Liver (tissue), 9 donors: ENCODE measurements around the gene MICAL3. TPM values are rescaled to one million over a fixed set of nuclear protein-coding genes. Genes with fewer than 3 reads are reported as not detected.

Source experiments
- DNase-seq: peaks from one replicate; pipeline ENCODE4 v3.0.0-alpha.2; 2017; ENCODE audit warnings: low spot score
- H3K27ac ChIP-seq, 2 donors: one replicate each; pipeline ENCODE4 v1.7.0; 2013; ENCODE audit warnings: inconsistent platforms in 2 of 2, low read length in 2 of 2, control low read depth in 1 of 2, low read depth in 1 of 2, mild to moderate bottlenecking in 1 of 2
- H3K27me3 ChIP-seq, 4 donors: one replicate each; pipeline versions ENCODE4 v1.6.1 to v1.7.0; 2013; ENCODE audit warnings: low read length in 3 of 4, inconsistent platforms in 1 of 4, mild to moderate bottlenecking in 1 of 4, moderate library complexity in 1 of 4; ENCODE audit not compliant: control insufficient read depth in 4 of 4, insufficient read depth in 4 of 4
- H3K36me3 ChIP-seq, 4 donors: one replicate each; pipeline versions ENCODE4 v1.6.1 to v1.7.0; 2013; ENCODE audit warnings: low read length in 3 of 4, mild to moderate bottlenecking in 3 of 4, low read depth in 1 of 4, moderate library complexity in 1 of 4; ENCODE audit not compliant: control insufficient read depth in 4 of 4, insufficient read depth in 3 of 4
- H3K4me1 ChIP-seq, 4 donors: one replicate each; pipeline versions ENCODE4 v1.6.1 to v1.7.0; 2013; ENCODE audit warnings: low read length in 3 of 4, mild to moderate bottlenecking in 3 of 4, moderate library complexity in 1 of 4; ENCODE audit not compliant: control insufficient read depth in 4 of 4, insufficient read depth in 4 of 4
- H3K4me3 ChIP-seq, 3 donors: one replicate each; pipeline versions ENCODE4 v1.6.1 to v1.7.0; 2013; ENCODE audit warnings: low read length in 3 of 3, control low read depth in 1 of 3, low read depth in 1 of 3, mild to moderate bottlenecking in 1 of 3
- H3K9ac ChIP-seq, 2 donors: one replicate each; pipeline ENCODE4 v1.7.0; 2013; ENCODE audit warnings: low read length in 2 of 2, mild to moderate bottlenecking in 2 of 2, moderate library complexity in 2 of 2, control low read depth in 1 of 2, low read depth in 1 of 2
- H3K9me3 ChIP-seq, 4 donors: one replicate each; pipeline versions ENCODE4 v1.6.1 to v1.7.0; 2013; ENCODE audit warnings: low read length in 3 of 4; ENCODE audit not compliant: control insufficient read depth in 4 of 4
- EGR1 ChIP-seq, 2 donors: IDR thresholded peaks; 2 replicates each; pipeline ENCODE4 v1.6.1; 2016 to 2018; ENCODE audit warnings: antibody characterized with exemption in 2 of 2, low read depth in 2 of 2
- FOXA1 ChIP-seq: IDR thresholded peaks from 2 replicates; pipeline ENCODE4 v1.6.1; 2016; ENCODE audit warnings: antibody characterized with exemption
- FOXA2 ChIP-seq: IDR thresholded peaks from 2 replicates; pipeline ENCODE4 v1.6.1; 2016; ENCODE audit warnings: antibody characterized with exemption
- GABPA ChIP-seq, 2 donors: IDR thresholded peaks in 1 of 2; conservative IDR thresholded peaks in 1 of 2; 2 replicates each; pipeline ENCODE4 v1.6.1; 2016; ENCODE audit warnings: antibody characterized with exemption in 2 of 2, mild to moderate bottlenecking in 1 of 2, moderate library complexity in 1 of 2
- HNF4A ChIP-seq, 2 donors: conservative IDR thresholded peaks; 2 replicates each; pipeline ENCODE4 v1.6.1; 2016; ENCODE audit warnings: antibody characterized with exemption in 2 of 2, mild to moderate bottlenecking in 2 of 2
- HNF4G ChIP-seq: IDR thresholded peaks from 2 replicates; pipeline ENCODE4 v1.6.1; 2016; ENCODE audit warnings: antibody characterized with exemption
- JUND ChIP-seq, 2 donors: IDR thresholded peaks; 2 replicates each; pipeline ENCODE4 v1.6.1; 2016; ENCODE audit warnings: antibody characterized with exemption in 2 of 2
- RAD21 ChIP-seq, 2 donors: IDR thresholded peaks; 2 replicates each; pipeline ENCODE4 v1.6.1; 2016; ENCODE audit warnings: antibody characterized with exemption in 2 of 2, mild to moderate bottlenecking in 2 of 2
- RXRA ChIP-seq, 2 donors: IDR thresholded peaks; 2 replicates each; pipeline ENCODE4 v1.6.1; 2017 to 2018; ENCODE audit warnings: antibody characterized with exemption in 2 of 2, mild to moderate bottlenecking in 1 of 2
- SP1 ChIP-seq: IDR thresholded peaks from 2 replicates; pipeline ENCODE4 v1.6.1; 2018; ENCODE audit warnings: antibody characterized with exemption, mild to moderate bottlenecking
- TAF1 ChIP-seq: conservative IDR thresholded peaks from 2 replicates; pipeline ENCODE4 v1.6.1; 2016; ENCODE audit warnings: antibody characterized with exemption, mild to moderate bottlenecking
- WGBS: extraction: QIAGEN DNeasy Blood & Tissue Kit; methylation state at CpG from one replicate; pipeline ENCODE4 v1.1.7; 2013; 5-methylcytosine and 5-hydroxymethylcytosine counted together
- polyA plus RNA-seq, 2 donors: library from polyadenylated mRNA; stranded (reverse) in 1 of 2; unstranded in 1 of 2; fragments of 200-250 nt in 1 of 2; fragments of >200 nt in 1 of 2; fragmentation: Nextera tagmentation in 1 of 2; extraction: Ambion mirVana in 1 of 2; gene quantifications; one replicate each; pipeline versions ENCODE4 v1.2.1 to v1.2.3, GENCODE V29; 2013 to 2015
- total RNA-seq, 2 donors: library from RNA; depleted of rRNA; stranded (reverse); fragments of >200 nt; gene quantifications; one replicate each; pipeline ENCODE4 v1.2.3, GENCODE V29; 2014
- TF ChIP-seq, protein P1 (sequence below): IDR thresholded peaks from 2 replicates; pipeline ENCODE4 v1.6.1; 2016; ENCODE audit warnings: antibody characterized with exemption
- TF ChIP-seq, protein P2 (sequence below): IDR thresholded peaks from 2 replicates; pipeline ENCODE4 v1.6.1; 2016; ENCODE audit warnings: antibody characterized with exemption
- TF ChIP-seq, protein P3 (sequence below): fragments of 150-350 bp; IDR thresholded peaks from 2 replicates; pipeline ENCODE4 v1.5.1; 2017; ENCODE audit warnings: improper control_type of control experiment, low read depth, low read length; ENCODE audit not compliant: missing input control
- TF ChIP-seq, protein P4 (sequence below): IDR thresholded peaks from 2 replicates; pipeline ENCODE4 v1.6.1; 2016; ENCODE audit warnings: antibody characterized with exemption
- TF ChIP-seq, protein P5 (sequence below): IDR thresholded peaks from 2 replicates; pipeline ENCODE4 v1.6.1; 2016; ENCODE audit warnings: antibody characterized with exemption, mild to moderate bottlenecking
- donor health status: healthy.
- donor health status: healthy.
- donor health status: healthy.
- donor health status: healthy.
- donor health status: healthy.

MICAL3 gene
- total and polyA plus RNA-seq, 4 donors = 6.4 to 38.4 (median 23.4) TPM

DNA sequence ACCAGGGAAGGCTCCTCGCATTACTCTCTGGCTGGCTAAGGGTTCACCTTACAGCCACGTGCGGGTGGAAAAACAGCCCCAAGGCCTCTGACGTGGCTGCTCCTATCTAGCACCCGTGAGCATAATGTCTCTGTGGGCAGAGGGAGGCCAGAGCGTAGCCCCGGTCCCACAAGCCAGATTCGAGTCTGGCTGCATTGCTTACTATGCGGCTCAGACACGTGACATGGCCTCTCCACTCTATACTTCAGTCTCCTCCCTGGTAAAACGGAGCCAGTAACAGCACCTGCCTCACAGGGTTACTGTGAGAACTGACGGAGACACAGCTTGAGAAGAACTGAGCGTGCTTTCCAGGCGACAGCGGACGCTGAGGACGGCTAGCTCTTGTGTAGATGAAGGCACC, 144.3 kb downstream of the MICAL3 start:
- TF ChIP-seq SP1 (no peak), HNF4A (conservative IDR thresholded peaks at IDR 0.05) (no peak), FOXA2 (no peak)
- TF ChIP-seq, protein P1, sequence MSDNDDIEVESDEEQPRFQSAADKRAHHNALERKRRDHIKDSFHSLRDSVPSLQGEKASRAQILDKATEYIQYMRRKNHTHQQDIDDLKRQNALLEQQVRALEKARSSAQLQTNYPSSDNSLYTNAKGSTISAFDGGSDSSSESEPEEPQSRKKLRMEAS = no peak
- TF ChIP-seq, protein P2, sequence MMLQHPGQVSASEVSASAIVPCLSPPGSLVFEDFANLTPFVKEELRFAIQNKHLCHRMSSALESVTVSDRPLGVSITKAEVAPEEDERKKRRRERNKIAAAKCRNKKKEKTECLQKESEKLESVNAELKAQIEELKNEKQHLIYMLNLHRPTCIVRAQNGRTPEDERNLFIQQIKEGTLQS = no peak
- Histone ChIP-seq H3K4me1 (peaks cover 0 to 34% (median 24%) of the 10 kb centered on the region in 4 donors), H3K36me3 (peaks cover 2 to 8% (median 7%) of the 10 kb centered on the region in 4 donors), H3K4me3 (no peak overlapping the region), H3K9me3 (no peaks in the 10 kb centered on the region), H3K27me3 (no peaks in the 10 kb centered on the region), H3K27ac (no peak overlapping the region), H3K9ac (no peak overlapping the region)
- 95% methylated on average over 17 of the region's 17 CpGs for WGBS
- no peak for DNase-seq

DNA sequence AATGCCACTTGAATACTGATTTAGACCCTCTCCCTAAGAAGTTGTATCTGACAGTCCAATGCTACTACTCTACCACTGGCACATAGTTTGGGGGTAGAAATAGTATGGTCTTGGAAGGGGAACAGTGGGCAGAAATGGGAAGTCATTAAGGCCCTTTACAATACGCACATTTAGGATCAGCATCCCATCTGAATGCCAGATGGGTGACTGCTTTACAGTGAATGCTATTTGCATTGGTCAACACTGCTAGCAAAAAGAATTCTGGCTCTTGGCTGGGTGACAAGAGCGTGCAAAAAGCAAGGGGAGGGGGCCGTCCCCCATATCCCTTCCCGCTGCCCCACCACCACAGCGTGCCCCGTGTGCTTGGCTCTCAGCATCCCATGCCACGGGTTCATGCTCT, 145.4 kb downstream of the MICAL3 start:
- Histone ChIP-seq H3K27me3 (no peaks in the 10 kb centered on the region), H3K4me3 (no peak overlapping the region), H3K27ac (no peak overlapping the region), H3K36me3 (peaks cover 2 to 8% (median 6%) of the 10 kb centered on the region in 4 donors), H3K9ac (no peak overlapping the region), H3K4me1 (peaks cover 0 to 25% (median 16%) of the 10 kb centered on the region in 4 donors), H3K9me3 (no peaks in the 10 kb centered on the region)
- TF ChIP-seq FOXA2 (no peak), EGR1 (IDR thresholded peaks at IDR 0.05; ENCODE audit: low read depth in 2 of 2) (no peak), HNF4A (conservative IDR thresholded peaks at IDR 0.05) (no peak), TAF1 (no peak), GABPA (IDR thresholded peaks at IDR 0.05 in 1 of 2, conservative IDR thresholded peaks at IDR 0.05 in 1 of 2) (no peak), JUND (IDR thresholded peaks at IDR 0.05) (no peak)
- TF ChIP-seq, protein P3, sequence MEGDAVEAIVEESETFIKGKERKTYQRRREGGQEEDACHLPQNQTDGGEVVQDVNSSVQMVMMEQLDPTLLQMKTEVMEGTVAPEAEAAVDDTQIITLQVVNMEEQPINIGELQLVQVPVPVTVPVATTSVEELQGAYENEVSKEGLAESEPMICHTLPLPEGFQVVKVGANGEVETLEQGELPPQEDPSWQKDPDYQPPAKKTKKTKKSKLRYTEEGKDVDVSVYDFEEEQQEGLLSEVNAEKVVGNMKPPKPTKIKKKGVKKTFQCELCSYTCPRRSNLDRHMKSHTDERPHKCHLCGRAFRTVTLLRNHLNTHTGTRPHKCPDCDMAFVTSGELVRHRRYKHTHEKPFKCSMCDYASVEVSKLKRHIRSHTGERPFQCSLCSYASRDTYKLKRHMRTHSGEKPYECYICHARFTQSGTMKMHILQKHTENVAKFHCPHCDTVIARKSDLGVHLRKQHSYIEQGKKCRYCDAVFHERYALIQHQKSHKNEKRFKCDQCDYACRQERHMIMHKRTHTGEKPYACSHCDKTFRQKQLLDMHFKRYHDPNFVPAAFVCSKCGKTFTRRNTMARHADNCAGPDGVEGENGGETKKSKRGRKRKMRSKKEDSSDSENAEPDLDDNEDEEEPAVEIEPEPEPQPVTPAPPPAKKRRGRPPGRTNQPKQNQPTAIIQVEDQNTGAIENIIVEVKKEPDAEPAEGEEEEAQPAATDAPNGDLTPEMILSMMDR = no peak
- TF ChIP-seq, protein P4, sequence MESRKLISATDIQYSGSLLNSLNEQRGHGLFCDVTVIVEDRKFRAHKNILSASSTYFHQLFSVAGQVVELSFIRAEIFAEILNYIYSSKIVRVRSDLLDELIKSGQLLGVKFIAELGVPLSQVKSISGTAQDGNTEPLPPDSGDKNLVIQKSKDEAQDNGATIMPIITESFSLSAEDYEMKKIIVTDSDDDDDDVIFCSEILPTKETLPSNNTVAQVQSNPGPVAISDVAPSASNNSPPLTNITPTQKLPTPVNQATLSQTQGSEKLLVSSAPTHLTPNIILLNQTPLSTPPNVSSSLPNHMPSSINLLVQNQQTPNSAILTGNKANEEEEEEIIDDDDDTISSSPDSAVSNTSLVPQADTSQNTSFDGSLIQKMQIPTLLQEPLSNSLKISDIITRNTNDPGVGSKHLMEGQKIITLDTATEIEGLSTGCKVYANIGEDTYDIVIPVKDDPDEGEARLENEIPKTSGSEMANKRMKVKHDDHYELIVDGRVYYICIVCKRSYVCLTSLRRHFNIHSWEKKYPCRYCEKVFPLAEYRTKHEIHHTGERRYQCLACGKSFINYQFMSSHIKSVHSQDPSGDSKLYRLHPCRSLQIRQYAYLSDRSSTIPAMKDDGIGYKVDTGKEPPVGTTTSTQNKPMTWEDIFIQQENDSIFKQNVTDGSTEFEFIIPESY = no peak
- WGBS = 91% methylated on average over 7 of the region's 7 CpGs
- DNase-seq = no peak

DNA sequence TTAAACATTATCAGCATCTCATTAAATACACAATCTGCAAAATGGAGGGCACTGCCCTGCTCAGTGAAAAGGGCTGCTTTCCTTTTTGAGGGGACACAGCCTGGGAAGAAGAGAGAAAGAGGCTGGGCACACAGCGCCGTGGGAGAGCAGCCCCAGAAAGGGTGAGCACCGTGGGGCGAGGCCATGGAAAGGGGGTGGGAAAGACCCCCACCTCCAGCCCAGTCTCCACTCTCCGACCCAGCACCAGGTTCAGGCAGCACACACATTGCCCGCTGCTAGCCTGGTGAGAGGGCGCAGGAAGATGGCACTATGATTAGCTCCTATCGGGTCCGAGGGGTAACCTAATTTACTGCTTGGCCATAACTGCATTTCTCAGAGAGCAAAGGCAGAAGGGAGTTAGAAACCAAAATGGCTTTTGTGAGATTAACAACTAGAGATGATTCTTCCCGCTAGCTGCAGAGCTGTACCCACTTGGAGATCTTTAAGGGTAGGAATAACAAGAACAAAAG, 146.1 kb downstream of the MICAL3 start:
- peaks cover 2 to 11% (median 9%) of the 10 kb centered on the region in 4 donors for H3K36me3 ChIP-seq
- WGBS = 98% methylated on average over 10 of the region's 10 CpGs
- TF ChIP-seq RAD21 (IDR thresholded peaks at IDR 0.05) = no peak
- TF ChIP-seq, protein P1 = no peak
- TF ChIP-seq, protein P5, sequence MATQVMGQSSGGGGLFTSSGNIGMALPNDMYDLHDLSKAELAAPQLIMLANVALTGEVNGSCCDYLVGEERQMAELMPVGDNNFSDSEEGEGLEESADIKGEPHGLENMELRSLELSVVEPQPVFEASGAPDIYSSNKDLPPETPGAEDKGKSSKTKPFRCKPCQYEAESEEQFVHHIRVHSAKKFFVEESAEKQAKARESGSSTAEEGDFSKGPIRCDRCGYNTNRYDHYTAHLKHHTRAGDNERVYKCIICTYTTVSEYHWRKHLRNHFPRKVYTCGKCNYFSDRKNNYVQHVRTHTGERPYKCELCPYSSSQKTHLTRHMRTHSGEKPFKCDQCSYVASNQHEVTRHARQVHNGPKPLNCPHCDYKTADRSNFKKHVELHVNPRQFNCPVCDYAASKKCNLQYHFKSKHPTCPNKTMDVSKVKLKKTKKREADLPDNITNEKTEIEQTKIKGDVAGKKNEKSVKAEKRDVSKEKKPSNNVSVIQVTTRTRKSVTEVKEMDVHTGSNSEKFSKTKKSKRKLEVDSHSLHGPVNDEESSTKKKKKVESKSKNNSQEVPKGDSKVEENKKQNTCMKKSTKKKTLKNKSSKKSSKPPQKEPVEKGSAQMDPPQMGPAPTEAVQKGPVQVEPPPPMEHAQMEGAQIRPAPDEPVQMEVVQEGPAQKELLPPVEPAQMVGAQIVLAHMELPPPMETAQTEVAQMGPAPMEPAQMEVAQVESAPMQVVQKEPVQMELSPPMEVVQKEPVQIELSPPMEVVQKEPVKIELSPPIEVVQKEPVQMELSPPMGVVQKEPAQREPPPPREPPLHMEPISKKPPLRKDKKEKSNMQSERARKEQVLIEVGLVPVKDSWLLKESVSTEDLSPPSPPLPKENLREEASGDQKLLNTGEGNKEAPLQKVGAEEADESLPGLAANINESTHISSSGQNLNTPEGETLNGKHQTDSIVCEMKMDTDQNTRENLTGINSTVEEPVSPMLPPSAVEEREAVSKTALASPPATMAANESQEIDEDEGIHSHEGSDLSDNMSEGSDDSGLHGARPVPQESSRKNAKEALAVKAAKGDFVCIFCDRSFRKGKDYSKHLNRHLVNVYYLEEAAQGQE = no peak
- TF ChIP-seq, protein P4 = no peak
- no peak for TF ChIP-seq HNF4G
- TF ChIP-seq FOXA2 = no peak
- no peak for TF ChIP-seq HNF4A (conservative IDR thresholded peaks at IDR 0.05)
- TF ChIP-seq, protein P2 = no peak
- TF ChIP-seq FOXA1 = no peak
- TF ChIP-seq TAF1 = no peak
- no peak for TF ChIP-seq EGR1 (IDR thresholded peaks at IDR 0.05; ENCODE audit: low read depth in 2 of 2)
- no peak for TF ChIP-seq RXRA (IDR thresholded peaks at IDR 0.05)

More for the DNA sequence above, 146.1 kb downstream of the MICAL3 start:
- Histone ChIP-seq H3K9me3 (no peaks in the 10 kb centered on the region), H3K4me3 (no peak overlapping the region), H3K27me3 (no peaks in the 10 kb centered on the region), H3K9ac (no peak overlapping the region), H3K27ac (no peak overlapping the region), H3K4me1 (peaks cover 0 to 21% (median 12%) of the 10 kb centered on the region in 4 donors)
- DNase-seq = no peak
